RCC 7860 (cell line): ENCODE measurements around the gene FAM193B.
A peak's percentile ranks its signal among the peaks of the same experiment; 100 is the strongest.
"Not testable (repeated sequence)": the region's sequence is repeated elsewhere in the genome, so short reads cannot be mapped to it uniquely, and the experiment has no call there.

Source experiments
- DNase-seq: peaks from one replicate; pipeline ENCODE4 v3.0.0-alpha.2; 2015; ENCODE audit warnings: low spot score
- FAIRE-seq: peaks from 2 replicates; lab custom pipeline; 2012; peaks lifted over from hg19 to GRCh38; lab: Jason Lieb, UNC

Gene FAM193B

DNA sequence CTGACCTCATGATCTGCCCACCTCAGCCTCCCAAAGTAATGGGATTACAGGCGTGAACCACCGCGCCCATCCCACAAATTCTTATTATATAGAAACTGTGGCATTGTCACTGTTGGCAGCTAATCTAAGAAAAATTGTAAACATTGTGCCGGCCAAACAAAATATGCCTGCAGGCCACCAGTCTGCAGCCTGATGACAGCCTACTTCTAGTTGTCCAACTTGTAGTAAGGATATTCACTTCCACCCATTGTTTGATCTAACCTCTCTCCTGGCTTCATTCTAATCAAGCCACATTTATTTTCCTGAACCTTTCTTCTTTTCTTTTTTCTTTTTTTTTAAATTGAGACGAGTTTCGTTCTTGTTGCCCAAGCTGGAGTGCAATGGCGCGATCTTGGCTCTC, 24.0 kb upstream of the FAM193B start:
- DNase-seq (no peak), FAIRE-seq (no peak)

DNA sequence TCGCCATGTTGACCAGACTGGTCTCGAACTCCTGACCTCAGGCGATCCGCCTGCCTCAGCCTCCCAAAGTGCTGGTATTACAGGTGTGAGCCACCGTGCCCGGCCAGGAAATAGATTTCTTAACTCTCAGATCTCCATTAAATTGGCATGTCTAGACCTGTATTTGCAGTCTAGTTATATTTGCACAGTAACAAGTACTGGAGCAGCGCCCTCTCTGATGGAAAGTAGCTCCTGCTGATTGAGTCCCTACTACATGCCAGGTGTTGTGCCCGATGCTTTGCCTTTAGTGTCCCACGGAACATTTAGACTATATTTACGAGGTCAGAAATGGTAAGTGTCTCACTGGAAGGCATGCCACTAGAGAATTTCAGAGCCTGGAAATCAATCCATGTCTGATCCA, 21.8 kb upstream of the FAM193B start:
- no peak for DNase-seq
- FAIRE-seq, result no peak

- no peak for DNase-seq
- FAIRE-seq, result no peak
Observed at GRCh38 chr5:177575488-177575887, 21.1 kb upstream of the FAM193B start.

GRCh38 chr5:177569894-177570293, 15.5 kb upstream of the FAM193B start:
- no peak for FAIRE-seq

DNA sequence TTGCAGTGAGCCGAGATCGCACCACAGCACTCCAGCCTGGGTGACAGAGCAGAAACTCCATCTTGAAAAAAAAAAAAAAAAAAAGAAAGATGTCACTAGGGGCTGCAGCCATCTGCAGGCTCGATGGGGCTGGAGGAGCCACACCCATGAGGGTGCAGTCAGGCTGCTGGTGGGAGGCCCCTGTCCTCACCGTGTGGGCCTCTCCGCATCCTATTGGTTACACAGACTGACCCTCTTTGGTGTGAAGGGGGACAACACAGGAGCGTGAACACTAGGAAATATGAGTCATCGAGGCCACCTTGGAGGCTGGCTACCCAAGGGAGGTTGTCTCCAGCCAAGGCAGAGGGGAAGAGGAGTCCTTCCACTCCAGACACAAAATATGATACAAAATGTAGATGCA, 14.0 kb upstream of the FAM193B start:
- DNase-seq (no peak), FAIRE-seq (no peak)

More at GRCh38 chr5:177569894-177570293, 15.5 kb upstream of the FAM193B start:
- DNase-seq, result no peak

DNA sequence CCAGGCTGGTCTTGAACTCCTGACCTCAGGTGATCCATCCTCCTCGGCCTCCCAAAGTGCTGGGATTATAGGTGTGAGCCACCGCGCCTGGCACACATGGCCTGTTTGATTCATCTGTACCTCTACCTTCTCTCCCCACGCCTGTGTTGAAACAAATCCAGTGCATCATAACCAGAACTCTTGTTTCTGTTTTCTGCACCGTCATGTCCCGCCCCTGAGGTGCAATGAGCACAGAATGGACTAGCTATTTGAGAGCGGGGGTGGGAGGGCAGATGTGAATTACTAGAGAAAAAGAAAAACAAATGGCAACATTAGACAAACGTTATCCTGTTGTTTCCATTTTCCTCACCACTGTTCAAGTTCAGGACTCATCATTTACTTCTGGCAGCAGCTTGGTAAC, 10.7 kb upstream of the FAM193B start:
- DNase-seq (no peak), FAIRE-seq (no peak)

DNA sequence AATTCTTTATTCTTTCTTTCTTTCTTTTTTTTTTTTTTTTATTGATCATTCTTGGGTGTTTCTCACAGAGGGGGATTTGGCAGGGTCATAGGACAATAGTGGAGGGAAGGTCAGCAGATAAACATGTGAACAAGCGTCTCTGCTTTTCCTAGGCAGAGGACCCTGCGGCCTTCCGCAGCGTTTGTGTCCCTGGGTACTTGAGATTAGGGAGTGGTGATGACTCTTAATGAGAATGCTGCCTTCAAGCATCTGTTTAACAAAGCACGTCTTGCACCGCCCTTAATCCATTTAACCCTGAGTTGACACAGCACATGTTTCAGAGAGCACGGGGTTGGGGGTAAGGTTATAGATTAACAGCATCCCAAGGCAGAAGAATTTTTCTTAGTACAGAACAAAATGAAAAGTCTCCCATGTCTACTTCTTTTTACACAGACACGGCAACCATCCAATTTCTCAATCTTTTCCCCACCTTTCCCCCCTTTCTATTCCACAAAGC, 5.1 kb upstream of the FAM193B start:
- DNase-seq, FAIRE-seq: not testable (repeated sequence)

- no peak for DNase-seq
- FAIRE-seq, result no peak
Observed at GRCh38 chr5:177557796-177558195, 3.4 kb upstream of the FAM193B start.

DNA sequence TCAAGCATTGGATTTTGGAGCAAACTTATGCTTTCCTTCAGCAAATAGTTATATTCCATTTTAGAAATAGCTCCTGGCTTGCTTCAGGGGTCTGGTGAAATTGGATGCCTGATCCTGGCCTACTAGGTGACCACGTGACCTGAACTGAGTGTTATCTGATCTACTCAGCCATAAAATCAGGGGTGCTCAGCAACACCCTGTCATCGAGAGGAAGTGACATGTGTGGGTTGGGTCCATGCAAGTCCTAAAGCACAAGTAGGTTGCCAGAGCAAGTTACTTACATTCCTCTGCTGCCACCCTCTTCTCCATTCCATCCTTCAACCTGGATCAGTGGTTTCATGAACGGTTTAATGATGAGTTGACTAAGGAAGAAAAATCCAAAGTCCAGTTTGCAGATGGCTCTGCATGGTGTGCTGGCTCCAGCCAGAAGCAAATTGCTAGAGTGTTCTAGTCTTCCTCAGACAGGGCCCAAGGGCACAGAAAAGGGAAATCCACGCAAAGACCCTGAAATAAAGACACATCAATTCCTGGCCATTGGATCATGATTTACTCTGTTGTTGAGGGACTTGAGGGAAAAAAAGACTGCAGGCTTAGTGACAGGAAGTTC, 2.8 kb upstream of the FAM193B start:
- no peak for FAIRE-seq
- DNase-seq, result no peak

GRCh38 chr5:177555665-177556064, 1.3 kb upstream of the FAM193B start:
- FAIRE-seq, result no peak

GRCh38 chr5:177555228-177555627, 865 bp upstream of the FAM193B start:
- no peak for DNase-seq
- FAIRE-seq, result no peak

More at GRCh38 chr5:177555665-177556064, 1.3 kb upstream of the FAM193B start:
- no peak for DNase-seq

DNA sequence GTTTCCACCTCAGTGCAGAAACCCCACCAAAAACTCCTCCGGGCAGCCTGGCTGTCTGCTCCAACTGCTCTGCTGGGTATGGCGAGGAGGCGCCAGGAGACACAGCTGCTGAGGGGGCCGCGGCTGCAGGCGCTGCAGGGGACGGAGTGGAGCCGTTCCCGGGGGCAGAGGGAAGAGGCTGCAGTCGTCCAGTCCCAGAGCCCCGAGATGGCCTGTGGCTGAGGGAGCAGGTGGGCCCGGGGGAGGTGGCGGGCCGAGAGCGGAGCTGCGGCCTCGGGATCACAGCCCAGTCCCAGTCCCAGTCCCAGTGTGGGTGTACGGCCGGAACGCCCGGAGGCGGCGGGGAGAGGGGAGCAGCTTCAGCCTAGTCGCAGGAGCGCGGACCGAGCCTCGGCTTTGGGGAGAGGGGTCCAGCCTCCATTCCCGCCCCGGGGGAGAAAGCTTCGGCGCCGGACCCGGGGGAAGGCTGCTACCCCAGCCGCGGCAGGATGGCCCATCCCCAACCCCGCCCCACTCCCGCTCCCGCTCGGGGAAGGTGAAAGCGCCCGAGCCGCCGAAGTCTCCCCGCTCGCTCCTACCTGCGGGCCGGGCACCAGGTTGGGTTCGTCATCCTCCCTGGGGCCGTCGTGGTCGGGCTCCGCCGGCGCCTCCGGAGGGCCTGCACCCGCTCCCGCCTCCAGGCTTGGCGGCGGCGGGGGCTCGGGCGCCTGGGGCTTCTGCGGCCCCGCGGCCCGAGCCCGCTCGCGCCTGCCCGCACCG, 513 bp downstream of the FAM193B start:
- no peak for DNase-seq
- no peak for FAIRE-seq

DNA sequence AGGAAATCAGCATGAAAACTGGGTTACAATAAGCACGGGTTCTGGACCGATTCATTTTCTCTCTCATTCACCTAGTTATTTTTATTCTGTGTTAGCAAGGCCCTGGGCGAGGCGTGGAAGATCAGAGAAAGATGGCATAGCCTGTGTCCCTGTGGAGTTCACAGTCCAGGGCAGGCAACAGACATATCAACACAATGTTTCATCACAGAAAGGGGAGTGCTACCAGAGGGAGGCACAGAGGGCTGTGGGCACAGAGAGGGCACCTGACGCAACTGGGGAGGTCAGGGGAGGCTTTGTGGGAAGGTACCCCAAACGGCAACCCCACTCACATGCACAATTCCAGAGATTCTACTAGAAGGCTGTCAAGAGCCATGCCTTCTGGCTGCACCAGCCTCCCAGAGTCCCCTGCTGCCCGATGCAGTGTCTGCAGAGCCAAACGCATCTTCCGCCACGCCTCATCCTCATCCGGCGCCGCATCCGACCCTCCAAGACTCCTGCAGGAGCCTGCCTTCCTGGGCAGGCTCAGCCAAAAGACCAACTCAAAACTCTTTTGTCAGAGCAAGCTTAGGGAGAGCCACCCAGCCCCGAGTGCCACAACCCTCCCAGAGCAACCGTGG, 1.4 kb downstream of the FAM193B start:
- DNase-seq, result no peak
- no peak for FAIRE-seq

DNA sequence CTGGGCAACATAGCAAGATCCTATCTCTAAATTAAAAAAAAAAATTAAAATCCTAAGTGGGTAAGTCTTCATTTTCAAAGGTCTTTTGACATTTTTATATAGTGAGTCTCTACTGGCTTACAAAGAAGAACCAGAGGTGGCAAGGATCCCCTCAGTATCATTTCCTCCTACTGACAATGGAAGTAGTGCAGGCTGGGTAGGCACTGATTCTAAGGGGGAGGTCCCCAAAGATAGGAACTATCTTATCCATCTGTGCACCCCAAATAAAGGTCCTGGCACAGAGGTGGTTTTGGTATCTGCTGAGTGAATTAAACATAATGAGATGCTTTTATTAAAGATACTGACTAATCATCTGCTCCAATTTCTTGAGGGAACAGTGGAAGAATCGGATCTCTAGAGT, 4.2 kb downstream of the FAM193B start:
- DNase-seq (no peak), FAIRE-seq (no peak)

DNA sequence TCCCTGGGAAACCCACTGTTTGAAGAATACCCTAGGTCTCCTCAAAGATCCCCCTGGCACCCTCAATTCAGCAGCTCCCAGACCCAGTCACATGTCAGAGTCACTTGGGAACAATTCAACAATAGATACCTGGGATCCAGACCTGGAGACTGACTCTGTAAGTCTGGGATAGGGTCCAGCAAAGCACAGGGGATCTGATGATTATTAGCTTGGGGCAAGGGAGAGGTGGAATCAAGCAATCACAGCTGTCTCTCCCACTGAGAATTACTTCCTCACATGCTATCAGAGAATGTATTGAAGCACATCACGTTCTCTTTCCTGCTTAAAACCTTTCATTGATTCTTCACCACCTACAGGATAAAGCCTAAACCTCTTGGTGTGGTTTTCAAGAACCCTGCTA, 5.9 kb downstream of the FAM193B start:
- no peak for DNase-seq
- FAIRE-seq, result no peak

- DNase-seq, result no peak
- no peak for FAIRE-seq
Observed at GRCh38 chr5:177547736-177548135, 6.6 kb downstream of the FAM193B start.

GRCh38 chr5:177546258-177546741, 8.1 kb downstream of the FAM193B start:
- DNase-seq, result peak; percentile 78
- FAIRE-seq, result peak; percentile 86

- DNase-seq, result no peak
- no peak for FAIRE-seq
Observed at GRCh38 chr5:177545487-177546257, 8.7 kb downstream of the FAM193B start.

GRCh38 chr5:177542816-177543465, 11.4 kb downstream of the FAM193B start:
- FAIRE-seq (no peak), DNase-seq (no peak)

DNA sequence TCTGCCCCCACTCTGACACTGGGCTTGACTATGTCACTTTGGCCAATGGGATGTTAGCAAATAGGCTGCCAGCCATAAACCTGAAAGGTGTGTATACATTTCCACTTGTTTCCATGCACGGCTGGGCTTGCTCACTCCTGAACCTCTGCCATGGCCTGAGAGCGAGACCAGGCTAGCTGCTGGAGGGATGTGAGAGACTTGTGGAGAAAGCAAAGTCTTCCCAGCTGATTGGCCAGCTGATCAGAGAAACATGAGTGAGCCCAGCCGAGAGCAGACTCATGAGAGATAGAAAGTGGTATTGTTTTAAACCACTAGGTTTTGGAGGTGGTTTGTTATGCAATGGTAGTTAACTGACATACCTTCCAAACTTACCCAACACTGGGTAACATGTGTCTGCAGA, 13.9 kb downstream of the FAM193B start:
- DNase-seq (no peak), FAIRE-seq (no peak)

DNA sequence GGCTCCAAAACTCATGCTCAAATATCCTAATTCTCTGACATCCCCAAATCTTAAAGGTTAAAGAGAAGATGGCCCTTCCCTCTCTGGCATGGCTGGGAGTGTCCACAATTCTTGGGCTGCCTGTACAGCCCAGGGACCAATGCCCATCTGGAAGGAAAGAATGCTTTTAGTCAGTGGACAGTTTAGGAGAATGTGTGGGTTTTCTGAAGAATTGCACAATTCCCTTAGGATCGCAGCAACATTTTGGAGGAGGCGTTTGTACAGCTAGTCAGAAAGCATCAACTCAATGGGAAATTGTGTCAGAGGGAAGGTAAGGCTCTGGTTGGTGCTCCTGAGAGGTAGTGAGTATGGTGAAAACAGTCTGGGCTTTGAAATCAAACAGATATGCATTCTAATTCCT, 15.0 kb downstream of the FAM193B start:
- FAIRE-seq, result no peak
- no peak for DNase-seq
